ENCODE measurements around the gene PLAA.
"Not testable (repeated sequence)": the region's sequence is repeated elsewhere in the genome, so short reads cannot be mapped to it uniquely, and the experiment has no call there.

PLAA gene

DNA sequence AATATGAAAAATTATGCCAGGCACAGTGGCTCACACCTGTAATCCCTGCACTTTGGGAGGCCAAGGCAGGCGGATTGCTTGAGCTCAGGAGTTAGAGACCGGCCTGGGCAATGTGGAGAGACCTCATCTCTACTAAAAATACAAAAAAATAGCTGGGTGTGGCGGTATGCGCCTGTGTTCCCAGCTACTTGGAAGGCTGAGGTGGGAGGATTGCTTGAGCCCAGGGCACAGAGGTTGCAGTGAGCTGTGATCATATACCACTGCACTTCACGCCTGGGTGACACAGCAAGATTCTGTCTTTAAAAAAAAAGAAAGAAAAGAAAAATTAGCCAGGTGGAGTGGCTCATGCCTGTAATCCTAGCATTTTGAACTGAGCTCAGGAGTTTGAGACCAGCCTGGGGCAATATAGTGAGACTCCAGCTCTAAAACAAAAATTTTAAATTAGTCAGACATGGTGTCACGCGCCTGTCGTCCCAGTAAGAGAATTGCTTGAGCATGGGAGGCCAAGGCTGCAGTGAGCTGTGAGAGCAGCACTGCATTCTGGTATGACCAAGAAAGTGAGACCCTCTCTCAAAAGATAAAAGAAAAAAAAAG, 18.0 kb downstream of the PLAA start:
- no peak for DNase-seq

DNA sequence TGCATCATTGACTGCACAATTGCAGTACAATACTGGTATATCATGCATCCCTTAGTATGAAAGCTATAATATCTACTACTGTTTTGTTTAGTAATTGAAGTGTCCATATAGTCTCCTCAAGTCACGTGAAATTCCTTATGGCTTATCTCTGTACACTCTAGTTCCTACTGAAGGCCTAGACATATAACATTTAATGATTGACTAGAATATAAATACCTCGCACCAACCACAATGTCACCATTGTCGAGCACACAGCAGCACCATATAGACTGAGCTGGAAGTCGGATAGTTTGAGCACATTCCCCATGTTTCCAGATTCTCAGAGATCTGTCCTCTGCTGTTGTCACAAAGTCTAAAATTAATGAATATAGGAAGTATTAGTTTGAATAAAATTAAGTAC, 21.4 kb downstream of the PLAA start:
- DNase-seq, result no peak

DNA sequence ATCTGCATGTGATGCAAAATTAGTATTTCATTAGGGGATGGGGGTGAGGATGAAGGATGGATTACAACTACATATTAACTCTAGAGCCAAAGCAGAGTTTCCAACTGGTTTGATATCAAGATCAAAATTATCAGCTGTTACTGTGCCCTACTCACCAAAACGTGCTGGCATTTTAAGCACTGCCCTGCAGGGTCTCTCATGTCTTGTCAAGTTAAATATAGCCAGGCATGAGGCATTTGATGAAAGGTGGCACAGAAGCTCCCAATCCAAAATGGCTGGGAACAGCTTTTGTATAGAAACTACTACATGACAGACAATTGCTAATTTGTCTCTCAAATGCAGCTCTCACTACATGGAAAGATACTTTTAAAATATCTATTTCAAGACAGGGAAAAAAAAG, 27.3 kb downstream of the PLAA start:
- DNase-seq, result no peak

DNA sequence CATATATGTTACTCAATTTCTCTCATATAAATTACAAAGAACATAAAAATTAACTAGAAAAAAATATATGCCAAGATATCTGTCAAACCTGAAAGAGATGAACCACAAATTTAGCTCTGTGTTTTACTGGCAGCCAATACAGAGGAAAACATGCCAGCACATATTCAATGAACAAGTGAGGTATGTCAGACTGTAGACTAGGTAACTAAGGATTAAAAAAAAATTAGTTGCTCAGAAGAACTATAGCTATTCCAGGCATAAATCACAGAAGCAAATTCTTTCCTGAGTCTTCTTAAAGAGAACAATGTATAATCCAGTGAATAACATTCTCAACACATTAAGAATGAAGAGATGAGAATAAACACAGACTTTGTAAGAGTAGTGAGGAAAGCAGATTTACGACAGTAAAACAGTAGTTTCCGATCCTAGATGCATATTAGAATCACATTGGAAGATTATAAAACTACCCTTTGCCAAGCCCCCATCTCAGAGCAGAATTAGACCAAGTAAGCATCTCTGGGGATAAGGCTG, 33.8 kb downstream of the PLAA start:
- DNase-seq, result no peak

DNA sequence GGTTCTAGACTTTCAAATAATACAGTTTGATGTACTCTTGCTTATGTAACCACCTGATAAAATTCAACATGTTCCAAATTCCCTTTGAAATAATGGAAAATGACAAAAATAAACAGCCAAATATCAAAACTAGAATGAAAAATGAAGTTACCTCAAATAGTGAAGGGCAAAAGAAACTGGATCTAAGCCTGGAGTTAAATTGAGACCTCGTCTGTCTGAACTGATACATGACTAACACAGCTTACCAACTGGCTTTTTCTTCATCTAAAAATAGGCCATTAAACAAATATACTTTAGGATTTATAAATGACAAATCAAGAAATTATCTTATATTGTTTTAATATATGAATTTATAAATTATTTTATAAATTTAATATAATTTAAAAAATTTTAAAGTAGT, 42.4 kb downstream of the PLAA start:
- no peak for DNase-seq

DNA sequence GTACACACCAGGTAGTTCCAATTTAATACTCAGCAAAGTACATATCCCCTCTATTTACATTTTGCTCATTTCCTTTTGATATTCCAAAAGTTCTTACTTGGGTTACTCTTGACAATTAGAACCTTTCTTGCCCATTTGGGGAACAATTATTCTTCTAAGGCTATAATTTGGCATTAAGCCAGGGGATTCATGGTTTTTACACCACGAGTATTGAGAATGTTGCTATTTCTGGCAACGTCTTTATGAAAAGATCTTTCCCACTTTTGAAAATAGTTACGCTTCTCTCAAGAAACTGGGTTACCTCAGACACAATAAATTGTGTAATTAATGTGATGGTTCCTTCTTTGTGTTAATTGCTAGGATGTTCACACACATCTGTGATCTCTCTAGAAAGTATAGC, 43.0 kb downstream of the PLAA start:
- no peak for DNase-seq

DNA sequence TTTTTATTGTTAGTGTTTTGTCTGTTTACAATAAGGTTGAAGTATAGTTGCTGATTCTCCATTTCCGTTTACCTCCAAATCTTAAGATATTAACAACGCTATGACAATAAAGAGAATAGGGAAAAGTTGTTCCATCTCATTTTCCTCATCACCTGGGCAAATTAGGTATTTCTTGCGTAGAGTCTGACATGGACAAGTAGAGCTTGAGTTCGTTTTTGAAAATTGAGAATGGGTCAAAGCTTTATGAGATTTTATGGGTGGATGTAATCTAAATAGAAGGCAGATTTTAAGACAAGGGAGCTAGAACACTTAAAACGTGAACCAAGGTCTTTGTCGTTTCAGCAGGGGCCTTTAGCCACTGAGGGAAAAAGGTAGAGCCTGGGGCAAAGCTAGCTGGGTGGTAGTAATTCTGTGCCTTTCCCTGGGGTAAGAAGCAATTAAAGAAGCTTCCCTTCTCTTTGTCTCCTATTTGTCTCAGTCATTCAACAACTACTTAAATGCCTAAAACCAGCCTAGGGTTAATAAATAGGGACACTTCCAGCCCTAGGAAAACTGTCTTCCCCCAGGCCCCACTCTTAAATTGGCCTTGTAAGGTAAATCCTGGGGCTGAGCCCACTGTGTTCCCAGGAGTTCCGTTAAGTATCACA, 53.9 kb downstream of the PLAA start:
- no peak for DNase-seq

DNA sequence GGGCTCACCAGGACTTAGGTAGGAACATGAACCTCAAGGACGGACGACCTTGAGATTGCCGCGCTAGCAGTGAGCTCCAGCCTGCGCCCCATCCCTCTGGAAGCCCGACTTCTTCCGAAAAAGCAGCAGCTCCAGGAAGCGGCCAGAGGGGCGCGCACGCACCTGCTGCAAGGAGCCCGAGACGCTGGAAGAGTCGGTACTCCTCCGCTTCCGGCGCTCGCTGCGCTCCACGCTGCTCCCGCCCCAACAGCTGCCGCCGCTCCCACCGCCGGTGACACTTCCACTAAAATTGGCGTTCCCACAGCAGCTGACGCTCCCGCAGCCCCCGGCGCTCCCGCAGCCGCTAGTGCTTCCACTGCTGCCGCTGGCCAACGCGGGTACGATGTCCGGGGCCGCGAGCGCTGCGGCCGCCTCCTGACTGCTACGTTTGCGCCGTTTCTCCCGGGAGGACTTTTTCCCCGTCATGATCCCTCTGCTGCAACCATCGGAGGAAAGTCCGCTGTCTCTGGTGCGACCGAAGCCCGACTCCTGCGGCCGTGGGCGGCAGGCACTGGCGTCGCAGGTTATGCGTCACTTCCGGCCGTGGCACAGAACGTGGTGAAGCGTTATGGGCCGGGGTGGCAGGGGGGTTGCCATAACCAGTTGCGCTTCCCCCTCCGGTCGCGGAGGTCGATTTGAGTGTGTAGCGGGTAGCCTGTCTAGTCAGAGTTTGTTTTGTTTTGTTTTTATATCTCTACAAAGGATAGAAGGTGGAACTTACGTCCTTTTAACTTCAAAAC, 54.6 kb downstream of the PLAA start, which contains the start of gene CAAP1:
CAAP1 (minus strand) TSS at position 552 of the 779 bp plus-strand sequence; CDS start at position 465, 87 bp downstream.
- peak; percentile 89 for DNase-seq

DNA sequence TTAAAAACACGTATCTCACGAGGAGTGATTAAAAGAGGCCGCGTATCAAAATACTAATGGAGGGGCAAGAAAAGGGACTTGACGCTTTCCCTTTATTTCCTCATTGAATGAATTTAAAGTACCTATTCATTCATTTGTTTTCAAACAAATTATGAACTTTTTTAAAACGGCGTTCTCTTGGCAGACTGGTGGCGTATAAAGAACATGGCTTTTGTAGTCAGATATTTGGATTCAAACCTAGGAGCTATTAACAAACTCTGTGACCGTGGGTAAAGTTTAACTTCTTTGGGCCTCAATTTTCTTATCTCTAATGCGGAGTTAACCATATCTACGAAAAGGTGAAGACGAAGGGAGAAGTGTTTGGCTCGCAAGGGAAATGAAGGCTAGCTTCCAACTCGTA, 55.3 kb downstream of the PLAA start:
- no peak for DNase-seq

DNA sequence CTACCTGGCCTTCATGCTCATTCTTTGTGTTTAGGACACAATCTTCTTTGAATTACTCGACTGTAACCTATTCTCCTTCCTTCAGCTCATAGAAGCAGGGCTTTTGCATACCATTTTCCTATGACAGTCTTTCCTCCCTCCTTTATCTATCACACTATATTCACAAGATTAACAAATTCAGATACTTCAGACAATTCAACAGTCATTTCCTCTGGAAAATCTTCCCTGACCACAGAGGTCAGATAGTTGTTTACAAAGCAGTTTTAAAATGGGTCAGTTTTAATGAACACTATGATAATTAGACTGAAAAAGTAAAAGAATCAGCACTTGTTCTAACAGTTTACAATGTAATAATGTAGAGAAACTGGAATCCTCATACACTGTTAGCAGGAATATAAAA, 58.8 kb downstream of the PLAA start:
- DNase-seq, result no peak

DNA sequence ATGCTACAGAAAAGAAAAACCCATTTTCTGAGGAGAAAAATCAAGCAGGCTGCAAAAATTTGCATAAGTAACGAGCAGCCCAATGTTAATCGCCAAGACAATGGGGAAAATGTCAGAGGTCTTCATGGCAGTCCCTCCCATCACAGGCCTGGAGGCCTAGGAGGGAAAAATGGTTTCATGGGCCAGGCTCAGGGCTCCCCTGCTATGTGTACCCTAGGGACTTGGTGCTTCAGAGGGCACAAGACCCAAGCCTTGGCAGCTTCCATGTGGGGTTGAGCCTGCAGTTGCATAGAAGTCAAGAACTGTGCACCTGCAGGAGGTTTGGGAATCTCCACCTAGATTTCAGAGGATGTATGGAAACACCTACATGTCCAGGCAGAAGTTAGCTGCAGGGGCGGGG, 64.9 kb downstream of the PLAA start:
- no peak for DNase-seq

DNA sequence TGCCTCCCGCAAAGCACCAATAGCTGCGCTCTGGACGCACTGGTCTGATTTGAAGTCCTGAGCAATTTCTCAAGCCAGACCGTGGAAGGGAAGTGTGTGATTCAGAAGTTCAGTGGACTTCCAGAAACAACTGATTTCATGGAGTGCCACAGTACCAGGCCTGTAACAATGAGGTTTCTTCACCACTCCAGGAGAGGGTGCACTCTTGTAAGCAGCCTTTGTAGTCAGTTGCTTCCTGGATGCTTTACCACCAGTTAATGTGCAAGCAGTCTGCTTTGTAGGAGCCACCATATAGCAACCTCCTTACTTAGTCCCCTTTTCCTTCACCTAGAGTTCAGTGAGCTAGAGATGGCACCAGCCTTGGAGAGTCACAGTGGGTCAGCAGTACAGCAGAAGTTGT, 66.8 kb downstream of the PLAA start:
- no peak for DNase-seq

DNA sequence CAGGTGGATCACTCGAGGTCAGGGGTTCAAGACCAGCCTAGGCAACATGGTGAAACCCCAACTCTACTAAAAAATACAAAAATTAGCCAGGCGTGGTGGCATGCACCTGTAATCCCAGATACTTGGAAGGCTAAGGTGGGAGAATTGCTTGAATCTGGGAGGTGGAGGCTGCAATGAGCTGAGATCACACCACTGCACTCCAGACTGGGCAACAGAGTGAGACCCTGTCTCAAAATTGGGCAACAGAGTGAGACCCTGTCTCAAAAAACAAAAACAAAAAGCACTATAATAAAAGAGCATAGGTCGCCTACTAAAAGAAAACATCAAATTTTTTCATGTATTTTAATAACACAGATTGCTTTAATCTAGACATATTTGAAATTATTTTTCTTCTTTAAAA, 71.9 kb downstream of the PLAA start:
- DNase-seq, result not testable (repeated sequence)

DNA sequence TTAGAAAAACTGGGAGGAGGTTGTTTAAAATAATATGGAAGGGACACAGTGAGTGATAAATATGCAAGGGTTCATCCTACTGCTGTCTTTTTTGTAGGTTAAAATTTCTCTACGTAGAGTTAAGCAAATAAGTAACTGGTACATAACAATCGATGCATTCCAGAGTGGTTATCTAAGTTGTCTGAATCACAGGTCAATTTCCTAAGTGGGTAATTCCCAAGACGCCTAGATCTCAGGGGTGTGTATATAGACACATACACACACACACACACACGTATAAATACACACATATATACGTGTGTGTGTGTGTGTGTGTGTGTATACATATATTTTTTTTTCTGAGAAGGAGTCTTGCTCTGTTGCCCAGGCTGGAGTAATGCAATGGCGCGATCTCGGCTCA, 76.8 kb downstream of the PLAA start:
- DNase-seq, result no peak

DNA sequence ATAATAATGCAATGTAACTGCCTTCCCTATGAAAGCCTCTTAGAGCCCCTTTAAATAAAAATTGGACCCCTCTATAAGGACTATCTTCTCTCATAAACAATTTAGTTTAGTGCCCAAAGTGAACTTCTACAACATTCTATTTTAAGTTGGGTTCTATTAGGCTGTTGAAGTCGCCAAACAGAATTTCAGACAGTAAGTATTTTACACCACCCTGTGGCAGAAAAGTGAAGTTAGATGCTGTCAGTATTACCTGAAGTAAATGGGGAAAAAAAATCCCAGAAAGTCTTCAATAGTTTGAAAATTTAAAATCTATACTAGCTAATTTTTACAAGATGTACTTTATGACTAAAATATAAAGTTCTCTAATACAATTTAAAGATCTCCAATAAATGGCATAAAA, 84.0 kb downstream of the PLAA start:
- no peak for DNase-seq

DNA sequence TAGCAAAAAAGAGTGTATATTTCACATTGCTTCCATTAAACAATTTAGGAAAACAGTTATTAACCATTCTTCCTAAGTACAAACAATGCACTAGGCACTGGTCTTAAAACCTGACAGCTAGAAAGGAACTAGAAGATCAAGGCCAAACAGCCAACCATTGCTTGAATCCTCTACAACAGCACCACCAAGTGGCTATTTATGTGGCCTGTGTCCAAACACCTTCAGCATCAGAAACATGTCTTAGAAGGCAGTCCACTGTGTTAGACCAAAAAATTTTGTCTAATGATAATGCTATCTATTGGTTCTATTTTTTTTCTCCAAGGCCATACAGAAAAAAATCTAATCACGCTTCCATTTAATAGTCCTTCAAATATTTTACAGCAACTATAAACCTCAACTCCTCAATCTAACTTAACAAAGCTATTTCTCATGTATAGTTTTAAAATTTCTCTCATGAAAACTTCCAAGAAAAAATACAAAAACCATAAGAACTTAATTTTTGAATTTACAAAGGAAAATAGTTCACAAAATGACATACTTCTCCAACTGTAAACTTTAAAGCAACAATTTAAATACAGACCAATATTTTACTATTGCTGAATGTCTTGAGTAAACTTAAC, 90.5 kb downstream of the PLAA start:
- no peak for DNase-seq

Measured in activated T-cell treated with anti-CD3 and anti-CD28 coated beads, Interleukin-2, amount 50 U/mL, for 1 hour (primary cell).